Measurements from ENCODE around the gene PRLR.

GRCh38 chr5:35026280-35026840 lies 203.9 kb downstream of the PRLR start:
- TF ChIP-seq ZNF274 (IDR thresholded peaks at IDR 0.05; ENCODE audit: low read depth, low read length) (no peak), SUZ12 (IDR thresholded peaks at IDR 0.05; ENCODE audit: extremely low read depth, insufficient read depth, insufficient read length) (no peak)
